Mucosa of descending colon (tissue), 3 donors: ENCODE results near the gene CADM1. TPM values are rescaled to one million over a fixed set of nuclear protein-coding genes. Genes with fewer than 3 reads are reported as not detected.

ENCODE experiments used
- ATAC-seq: fragments of 200-7000 bp; cut with Tn5 transposase; one replicate; pipeline ENCODE4 v1.9.1; 2020; ENCODE audit warnings: mild to moderate bottlenecking, moderate library complexity
- DNase-seq, 3 donors: peaks; one replicate each; pipeline ENCODE4 v3.0.0-alpha.2; 2020
- H3K36me3 ChIP-seq: fragments of 200-600 bp; one replicate; pipeline ENCODE4 v1.8.0; 2021; ENCODE audit warnings: low read depth, mild to moderate bottlenecking
- H3K4me1 ChIP-seq: fragments of 200-600 bp; one replicate; pipeline ENCODE4 v1.8.0; 2021; ENCODE audit warnings: low read depth, mild to moderate bottlenecking
- H3K4me3 ChIP-seq: fragments of 200-600 bp; one replicate; pipeline ENCODE4 v1.8.0; 2021; ENCODE audit warnings: mild to moderate bottlenecking
- H3K9me3 ChIP-seq: fragments of 200-600 bp; one replicate; pipeline ENCODE4 v1.8.0; 2021; ENCODE audit warnings: mild to moderate bottlenecking
- intact Hi-C, 2 donors: fragments of 100-400 bp; cut with DNase I in 1 of 2; cut with micrococcal nuclease in 1 of 2; formaldehyde crosslinking; loops; one replicate each; pipeline versions ENCODE4 v1.11.0 to v1.11.1; 2022; cut with DNase I, micrococcal nuclease
- total RNA-seq, 3 donors: library from RNA; stranded (reverse); fragmentation: NEBNext Ultra II Directional in 2 of 3; extraction: Animal tissue kit (Norgen Biotek cat#: 25700) in 2 of 3; gene quantifications; one replicate each; pipeline versions ENCODE4 v1.2.1 to v1.2.4, GENCODE V29; 2021 to 2023
- TF ChIP-seq, protein P1 (sequence below): fragments of 200-600 bp; IDR thresholded peaks from one replicate; pipeline ENCODE4 v1.8.0; 2022; ENCODE audit warnings: antibody characterized with exemption, mild to moderate bottlenecking
- donor health status: DM: no; HTN: no; CAD: no; lungs with moderate emphysema.
- donor health status: DM: no; HTN: no; CAD: no.
- donor health status: DM: no; HTN: yes; CAD: no.

CADM1 gene
- total RNA-seq, 3 donors from 2014 or later = 4.3 to 20.2 (median 7.2) TPM

GRCh38 chr11:115349335-115350017, 154.7 kb downstream of the CADM1 start:
- TF ChIP-seq, protein P1, sequence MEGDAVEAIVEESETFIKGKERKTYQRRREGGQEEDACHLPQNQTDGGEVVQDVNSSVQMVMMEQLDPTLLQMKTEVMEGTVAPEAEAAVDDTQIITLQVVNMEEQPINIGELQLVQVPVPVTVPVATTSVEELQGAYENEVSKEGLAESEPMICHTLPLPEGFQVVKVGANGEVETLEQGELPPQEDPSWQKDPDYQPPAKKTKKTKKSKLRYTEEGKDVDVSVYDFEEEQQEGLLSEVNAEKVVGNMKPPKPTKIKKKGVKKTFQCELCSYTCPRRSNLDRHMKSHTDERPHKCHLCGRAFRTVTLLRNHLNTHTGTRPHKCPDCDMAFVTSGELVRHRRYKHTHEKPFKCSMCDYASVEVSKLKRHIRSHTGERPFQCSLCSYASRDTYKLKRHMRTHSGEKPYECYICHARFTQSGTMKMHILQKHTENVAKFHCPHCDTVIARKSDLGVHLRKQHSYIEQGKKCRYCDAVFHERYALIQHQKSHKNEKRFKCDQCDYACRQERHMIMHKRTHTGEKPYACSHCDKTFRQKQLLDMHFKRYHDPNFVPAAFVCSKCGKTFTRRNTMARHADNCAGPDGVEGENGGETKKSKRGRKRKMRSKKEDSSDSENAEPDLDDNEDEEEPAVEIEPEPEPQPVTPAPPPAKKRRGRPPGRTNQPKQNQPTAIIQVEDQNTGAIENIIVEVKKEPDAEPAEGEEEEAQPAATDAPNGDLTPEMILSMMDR = no peak
- no peaks in the 10 kb centered on the region for H3K4me1 ChIP-seq
- DNase-seq (no peak), ATAC-seq (no peak)
- intact Hi-C loops = no loop called here
- H3K9me3 ChIP-seq = no peaks in the 10 kb centered on the region
- no peak overlapping the region for H3K4me3 ChIP-seq
- H3K36me3 ChIP-seq = no peaks in the 10 kb centered on the region

DNA sequence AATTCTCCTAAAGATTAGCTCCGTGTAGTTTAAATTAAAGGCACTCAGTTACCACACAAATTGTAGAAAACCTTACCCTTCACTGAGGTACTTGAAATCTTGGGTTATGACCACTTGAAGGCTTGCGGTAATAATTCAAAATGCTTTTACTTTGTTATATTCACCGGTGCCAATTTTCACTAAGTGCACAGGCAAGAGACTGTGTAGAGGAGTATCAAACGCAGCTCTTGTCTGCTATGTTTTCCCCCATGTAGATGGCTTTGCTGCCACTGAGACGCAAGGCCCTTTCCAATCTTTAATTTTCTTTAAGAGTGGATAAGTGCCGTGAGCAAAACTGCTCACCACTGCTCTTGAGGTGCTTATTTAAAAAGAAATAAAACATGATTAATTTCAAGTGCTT, 155.8 kb downstream of the CADM1 start:
- DNase-seq (no peak), ATAC-seq (no peak)
- TF ChIP-seq, protein P1 = no peak
- intact Hi-C loops = no loop called here
- H3K4me1 ChIP-seq = no peaks in the 10 kb centered on the region
- no peaks in the 10 kb centered on the region for H3K9me3 ChIP-seq
- no peaks in the 10 kb centered on the region for H3K36me3 ChIP-seq
- no peak overlapping the region for H3K4me3 ChIP-seq

DNA sequence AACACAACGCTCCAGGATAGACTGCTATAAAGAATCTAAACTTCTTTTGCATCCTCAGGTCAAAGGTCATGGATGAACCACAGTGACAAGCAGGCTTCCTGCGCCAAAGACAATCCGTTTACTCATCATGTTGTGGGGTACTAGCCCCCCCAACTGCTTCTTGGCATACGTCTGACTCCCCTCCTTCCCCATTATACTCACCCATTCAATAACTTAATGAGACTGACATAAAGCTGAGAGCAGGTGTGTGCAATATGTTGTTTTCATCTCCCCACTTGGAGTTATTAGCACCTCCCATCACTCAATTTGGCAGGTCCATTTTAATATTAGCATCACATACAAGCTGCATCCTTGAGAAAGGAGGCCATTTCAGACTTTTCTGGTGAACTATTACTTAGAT, 157.1 kb downstream of the CADM1 start:
- no peaks in the 10 kb centered on the region for H3K9me3 ChIP-seq
- intact Hi-C loops = no loop called here
- H3K36me3 ChIP-seq = no peaks in the 10 kb centered on the region
- ATAC-seq (no peak), DNase-seq (no peak)
- no peak overlapping the region for H3K4me3 ChIP-seq
- TF ChIP-seq, protein P1 = no peak
- no peaks in the 10 kb centered on the region for H3K4me1 ChIP-seq

DNA sequence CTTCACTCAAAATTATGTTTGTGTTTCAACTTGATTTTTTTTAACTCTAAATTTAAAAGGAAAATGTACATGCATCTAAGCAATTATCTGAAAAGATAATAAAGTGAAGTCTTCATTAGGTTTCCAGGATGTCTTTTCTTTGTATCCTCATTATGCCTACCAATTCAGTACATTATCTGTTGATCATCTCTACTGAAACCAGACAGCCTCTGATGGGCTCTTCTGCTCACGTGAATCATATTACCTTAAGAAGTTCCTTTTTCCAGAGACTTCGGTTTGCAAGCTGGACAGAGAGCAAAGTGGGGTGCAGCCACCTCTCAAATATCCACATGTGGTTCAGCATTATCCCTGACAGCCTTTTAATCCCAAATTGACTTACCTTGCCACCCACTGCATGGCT, 158.4 kb downstream of the CADM1 start:
- DNase-seq = no peak
- Histone ChIP-seq H3K36me3 (no peaks in the 10 kb centered on the region), H3K4me3 (no peak overlapping the region), H3K9me3 (no peaks in the 10 kb centered on the region), H3K4me1 (no peaks in the 10 kb centered on the region)
- no peak for ATAC-seq
- intact Hi-C loops = no loop called here
- TF ChIP-seq, protein P1 = no peak

DNA sequence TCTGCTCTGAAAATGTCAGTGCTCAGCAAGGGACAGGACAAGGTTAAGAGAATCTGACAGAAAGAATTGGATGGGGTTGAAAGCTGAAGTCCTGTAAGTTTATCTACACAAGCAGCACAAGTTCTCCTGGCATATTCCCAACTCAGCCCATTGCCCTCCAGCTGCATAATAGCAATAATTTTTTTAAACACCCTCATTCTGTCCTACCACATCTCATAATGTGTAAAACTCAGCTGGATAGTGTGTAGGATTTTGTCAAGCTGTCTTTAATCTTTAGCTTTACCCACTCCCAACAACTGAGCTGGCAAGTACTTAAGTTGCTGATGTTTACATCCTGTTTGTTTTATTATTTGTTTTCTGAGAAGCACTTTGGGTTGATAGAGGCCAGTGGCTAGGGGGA, 158.9 kb downstream of the CADM1 start:
- H3K36me3 ChIP-seq = no peaks in the 10 kb centered on the region
- no peak overlapping the region for H3K4me3 ChIP-seq
- DNase-seq (no peak), ATAC-seq (no peak)
- intact Hi-C loops = no loop called here
- TF ChIP-seq, protein P1 = no peak
- H3K4me1 ChIP-seq = no peaks in the 10 kb centered on the region
- H3K9me3 ChIP-seq = no peaks in the 10 kb centered on the region

DNA sequence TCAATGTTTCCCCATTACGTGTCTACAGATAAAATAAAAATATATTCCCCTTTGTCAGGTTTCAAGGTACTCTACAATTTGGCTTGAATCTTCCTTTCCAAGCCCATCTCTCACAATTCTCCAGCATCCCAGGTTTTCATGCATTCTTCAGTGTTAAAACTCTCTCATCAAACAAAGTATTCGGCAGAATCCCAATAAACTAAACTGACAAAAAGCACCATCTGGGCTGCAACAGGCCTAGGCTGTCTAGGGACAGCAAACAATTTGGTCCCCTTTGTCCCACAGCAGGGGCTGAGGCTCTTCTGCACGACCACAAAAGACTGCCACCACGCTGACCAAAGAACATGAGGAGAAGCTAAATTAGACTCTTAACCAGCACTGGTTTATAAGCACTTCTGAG, 159.4 kb downstream of the CADM1 start:
- intact Hi-C loops = no loop called here
- TF ChIP-seq, protein P1 = no peak
- ATAC-seq (no peak), DNase-seq (no peak)
- H3K36me3 ChIP-seq = no peaks in the 10 kb centered on the region
- no peak overlapping the region for H3K4me3 ChIP-seq
- no peaks in the 10 kb centered on the region for H3K9me3 ChIP-seq
- no peaks in the 10 kb centered on the region for H3K4me1 ChIP-seq
